GM19395 (cell line): ENCODE measurements around the gene IGSF23.
"Not testable (repeated sequence)": the region's sequence is repeated elsewhere in the genome, so short reads cannot be mapped to it uniquely, and the experiment has no call there.

ENCODE experiments used
- ATAC-seq: cut with Tn5 transposase; IDR thresholded peaks from one replicate; pipeline ENCODE4 v1.9.1; 2021; ENCODE audit warnings: mild to moderate bottlenecking, moderate library complexity; ENCODE audit not compliant: unreplicated experiment

Gene IGSF23

GRCh38 chr19:44587963-44588770, 25.2 kb upstream of the IGSF23 start:
- ATAC-seq, result no peak

GRCh38 chr19:44588771-44589112, 24.6 kb upstream of the IGSF23 start:
- no peak for ATAC-seq

- ATAC-seq, result no peak
These were observed 22.9 kb upstream of the IGSF23 start for GRCh38 chr19:44590245-44591059.

- ATAC-seq, result not testable (repeated sequence)
These were observed 21.9 kb upstream of the IGSF23 start for GRCh38 chr19:44591340-44591993.

- no peak for ATAC-seq
These were observed 20.9 kb upstream of the IGSF23 start for GRCh38 chr19:44592451-44592890.

GRCh38 chr19:44593294-44593693, 20.1 kb upstream of the IGSF23 start:
- ATAC-seq, result no peak

GRCh38 chr19:44593866-44594266, 19.5 kb upstream of the IGSF23 start:
- not testable (repeated sequence) for ATAC-seq

GRCh38 chr19:44596428-44597130, 16.8 kb upstream of the IGSF23 start:
- no peak for ATAC-seq

- ATAC-seq, result no peak
These were observed 16.3 kb upstream of the IGSF23 start for GRCh38 chr19:44597131-44597491.

- no peak for ATAC-seq
These were observed 15.0 kb upstream of the IGSF23 start for GRCh38 chr19:44598355-44598754.

- ATAC-seq, result no peak
These were observed 14.5 kb upstream of the IGSF23 start for GRCh38 chr19:44598880-44599279.

- no peak for ATAC-seq
These were observed 12.9 kb upstream of the IGSF23 start for GRCh38 chr19:44600466-44600865.

- no peak for ATAC-seq
These were observed 11.3 kb upstream of the IGSF23 start for GRCh38 chr19:44602081-44602480.

- no peak for ATAC-seq
These were observed 10.0 kb upstream of the IGSF23 start for GRCh38 chr19:44603201-44603945.

- ATAC-seq, result no peak
These were observed 9.1 kb upstream of the IGSF23 start for GRCh38 chr19:44604241-44604640.

GRCh38 chr19:44605547-44605946, 7.8 kb upstream of the IGSF23 start:
- no peak for ATAC-seq

GRCh38 chr19:44607049-44607448, 6.3 kb upstream of the IGSF23 start:
- ATAC-seq, result no peak

- no peak for ATAC-seq
These were observed 5.4 kb upstream of the IGSF23 start for GRCh38 chr19:44607917-44608316.

- no peak for ATAC-seq
These were observed 5.0 kb upstream of the IGSF23 start for GRCh38 chr19:44608391-44608821.

- ATAC-seq, result no peak
These were observed 4.1 kb upstream of the IGSF23 start for GRCh38 chr19:44609219-44609618.
